Measurements from ENCODE around the gene TM4SF5. TPM values are rescaled to one million over a fixed set of nuclear protein-coding genes. Genes with fewer than 3 reads are reported as not detected.

Gene TM4SF5
- total RNA-seq: not detected in 2 replicates

GRCh38 chr17:4771519-4772234 lies at the start of gene TM4SF5:
Gene TM4SF5 (plus strand): TSS chr17:4771886. CDS start chr17:4771923, 37 bp downstream.
- no peak for TF ChIP-seq CTCF (IDR thresholded peaks at IDR 0.05; ENCODE audit: insufficient read depth, low read length, severe bottlenecking)
- no peaks in the 10 kb centered on the region for H3K36me3 ChIP-seq (ENCODE audit: control insufficient read depth, insufficient read depth, low read length)
- H3K27me3 ChIP-seq (ENCODE audit: control insufficient read depth, insufficient read depth, low read length): peaks cover 2% of the 10 kb centered on the region
- no peak for DNase-seq (ENCODE audit: low read depth)
- no peak for FAIRE-seq
- no peak within 1 kb of the TSS for H3K4me3 ChIP-seq (ENCODE audit: low read depth, low read length)

GRCh38 chr17:4722678-4723240 lies 48.9 kb upstream of the TM4SF5 start:
- TF ChIP-seq CTCF (IDR thresholded peaks at IDR 0.05; ENCODE audit: insufficient read depth, low read length, severe bottlenecking): no peak
- no peak for FAIRE-seq
- DNase-seq (ENCODE audit: low read depth): no peak

GRCh38 chr17:4724650-4725049 lies 47.0 kb upstream of the TM4SF5 start:
- H3K27me3 ChIP-seq (ENCODE audit: control insufficient read depth, insufficient read depth, low read length): no peaks in the 10 kb centered on the region
- FAIRE-seq (no peak), DNase-seq (ENCODE audit: low read depth) (no peak)
- H3K36me3 ChIP-seq (ENCODE audit: control insufficient read depth, insufficient read depth, low read length): no peaks in the 10 kb centered on the region
- TF ChIP-seq CTCF (IDR thresholded peaks at IDR 0.05; ENCODE audit: insufficient read depth, low read length, severe bottlenecking): no peak
- H3K4me3 ChIP-seq (ENCODE audit: low read depth, low read length): no peak overlapping the region

More at GRCh38 chr17:4722678-4723240, 48.9 kb upstream of the TM4SF5 start:
- Histone ChIP-seq H3K27me3 (ENCODE audit: control insufficient read depth, insufficient read depth, low read length) (no peaks in the 10 kb centered on the region), H3K4me3 (ENCODE audit: low read depth, low read length) (no peak overlapping the region), H3K36me3 (ENCODE audit: control insufficient read depth, insufficient read depth, low read length) (no peaks in the 10 kb centered on the region)

GRCh38 chr17:4725646-4726310 lies 45.9 kb upstream of the TM4SF5 start:
- FAIRE-seq (no peak), DNase-seq (ENCODE audit: low read depth) (no peak)
- Histone ChIP-seq H3K36me3 (ENCODE audit: control insufficient read depth, insufficient read depth, low read length) (no peaks in the 10 kb centered on the region), H3K4me3 (ENCODE audit: low read depth, low read length) (no peak overlapping the region), H3K27me3 (ENCODE audit: control insufficient read depth, insufficient read depth, low read length) (no peaks in the 10 kb centered on the region)
- TF ChIP-seq CTCF (IDR thresholded peaks at IDR 0.05; ENCODE audit: insufficient read depth, low read length, severe bottlenecking): no peak

- FAIRE-seq: no peak
- H3K36me3 ChIP-seq (ENCODE audit: control insufficient read depth, insufficient read depth, low read length): peaks cover 3% of the 10 kb centered on the region
- no peak overlapping the region for H3K4me3 ChIP-seq (ENCODE audit: low read depth, low read length)
- no peaks in the 10 kb centered on the region for H3K27me3 ChIP-seq (ENCODE audit: control insufficient read depth, insufficient read depth, low read length)
- TF ChIP-seq CTCF (IDR thresholded peaks at IDR 0.05; ENCODE audit: insufficient read depth, low read length, severe bottlenecking): no peak
- DNase-seq (ENCODE audit: low read depth): peak; percentile 71
Observed at GRCh38 chr17:4728124-4728523, 43.6 kb upstream of the TM4SF5 start.
